HG02571 (cell line): ENCODE data around the gene TANC2.

ENCODE experiments used
- ATAC-seq: cut with Tn5 transposase; IDR thresholded peaks from one replicate; pipeline ENCODE4 v1.9.1; 2021; ENCODE audit warnings: mild to moderate bottlenecking, moderate library complexity; ENCODE audit not compliant: unreplicated experiment

Gene TANC2

DNA sequence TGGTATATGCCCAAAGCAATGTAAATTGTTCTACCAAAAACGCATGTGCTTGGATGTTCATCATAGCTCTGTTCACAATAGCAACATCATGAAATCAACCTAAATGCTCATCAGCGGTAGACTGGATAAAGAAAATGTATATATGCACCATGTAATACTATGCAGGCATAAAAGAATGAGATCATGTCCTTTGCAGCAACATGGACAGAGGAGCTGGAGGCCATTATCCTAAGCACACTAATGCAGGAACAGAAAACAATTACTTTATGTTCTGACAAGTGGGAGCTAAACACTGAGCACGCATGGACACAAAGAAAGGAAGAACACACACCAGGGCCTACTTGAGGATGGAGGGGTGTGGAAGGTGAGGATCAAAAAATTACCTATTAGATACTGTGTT, 33.7 kb downstream of the TANC2 start:
- no peak for ATAC-seq

DNA sequence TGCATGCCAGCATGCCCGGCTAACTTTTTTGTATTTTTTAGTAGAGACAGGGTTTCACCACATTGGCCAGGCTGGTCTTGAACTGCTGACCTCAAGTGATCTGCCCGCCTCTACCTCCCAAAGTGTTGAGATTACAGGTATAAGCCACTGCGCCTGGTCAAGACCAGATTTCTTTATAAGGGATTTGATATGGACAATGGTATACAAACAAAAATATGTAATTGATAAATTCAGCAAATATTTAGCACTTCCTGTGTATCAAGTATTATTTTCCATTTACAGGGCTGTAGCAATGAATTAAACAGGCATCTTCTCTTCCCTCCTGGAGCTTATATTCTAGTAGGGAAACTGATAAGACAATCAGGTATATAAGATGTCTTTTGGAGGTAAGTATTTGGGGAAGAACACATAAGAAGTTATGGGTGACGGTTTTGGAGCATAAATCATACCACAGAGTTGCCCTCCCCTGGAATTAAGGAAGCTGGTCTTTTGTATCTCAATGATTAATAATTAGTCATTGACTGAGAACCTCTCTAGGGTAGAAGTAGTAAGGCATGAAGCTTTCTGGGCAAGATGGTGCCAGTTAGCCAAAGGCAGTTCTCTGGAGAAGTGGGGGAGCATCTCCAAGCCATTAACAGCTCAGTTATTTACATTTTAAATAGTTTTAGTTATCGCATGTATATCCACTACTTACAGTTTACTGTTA, 35.8 kb downstream of the TANC2 start:
- no peak for ATAC-seq

DNA sequence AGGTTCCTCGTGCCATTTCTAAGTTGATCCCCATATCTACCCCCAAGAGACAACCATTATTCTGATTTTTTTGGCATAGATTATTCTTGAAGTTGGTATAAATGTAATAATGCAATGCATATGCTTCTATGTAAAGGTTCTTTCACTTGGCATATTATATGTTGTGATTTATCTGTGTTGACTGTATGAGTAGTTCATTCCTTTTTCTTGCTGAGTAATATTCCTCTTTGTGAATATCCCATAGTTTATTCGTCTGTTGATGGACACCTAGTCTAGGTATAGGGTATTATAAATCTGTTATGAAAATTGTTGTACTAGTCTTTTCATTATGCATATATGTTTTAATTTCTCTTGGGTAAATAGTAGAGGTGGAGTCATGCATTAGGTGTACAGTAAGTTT, 36.6 kb downstream of the TANC2 start:
- no peak for ATAC-seq

DNA sequence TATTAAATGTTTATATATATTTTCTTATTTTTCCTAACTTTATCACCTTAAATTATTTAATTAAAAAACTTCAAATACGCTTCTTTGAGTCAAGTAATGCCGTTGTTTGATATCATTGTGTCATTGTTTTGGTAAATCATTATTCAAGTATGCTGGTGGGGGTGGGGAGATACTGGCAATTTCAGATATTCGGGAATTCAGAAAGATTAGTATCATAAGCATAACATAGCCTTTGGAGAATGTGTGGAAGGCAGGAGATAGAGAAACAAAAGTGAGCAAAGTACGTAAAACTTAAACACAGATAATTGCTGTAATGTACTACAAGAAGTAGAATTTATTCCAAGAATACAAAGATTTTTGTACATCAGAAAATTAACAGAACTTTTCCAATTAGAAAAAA, 49.8 kb downstream of the TANC2 start:
- ATAC-seq: no peak
